GM12873 (cell line): ENCODE data around the gene CTPS2.

Experiments used
- TF ChIP-seq, protein P1 (sequence below): IDR thresholded peaks from 2 replicates; pipeline ENCODE4 v1.5.1; 2012; ENCODE audit warnings: low read depth, mild to moderate bottlenecking, moderate library complexity, low read length, control low read depth; ENCODE audit not compliant: insufficient read depth; ENCODE audit errors: missing control alignments

Gene CTPS2

DNA sequence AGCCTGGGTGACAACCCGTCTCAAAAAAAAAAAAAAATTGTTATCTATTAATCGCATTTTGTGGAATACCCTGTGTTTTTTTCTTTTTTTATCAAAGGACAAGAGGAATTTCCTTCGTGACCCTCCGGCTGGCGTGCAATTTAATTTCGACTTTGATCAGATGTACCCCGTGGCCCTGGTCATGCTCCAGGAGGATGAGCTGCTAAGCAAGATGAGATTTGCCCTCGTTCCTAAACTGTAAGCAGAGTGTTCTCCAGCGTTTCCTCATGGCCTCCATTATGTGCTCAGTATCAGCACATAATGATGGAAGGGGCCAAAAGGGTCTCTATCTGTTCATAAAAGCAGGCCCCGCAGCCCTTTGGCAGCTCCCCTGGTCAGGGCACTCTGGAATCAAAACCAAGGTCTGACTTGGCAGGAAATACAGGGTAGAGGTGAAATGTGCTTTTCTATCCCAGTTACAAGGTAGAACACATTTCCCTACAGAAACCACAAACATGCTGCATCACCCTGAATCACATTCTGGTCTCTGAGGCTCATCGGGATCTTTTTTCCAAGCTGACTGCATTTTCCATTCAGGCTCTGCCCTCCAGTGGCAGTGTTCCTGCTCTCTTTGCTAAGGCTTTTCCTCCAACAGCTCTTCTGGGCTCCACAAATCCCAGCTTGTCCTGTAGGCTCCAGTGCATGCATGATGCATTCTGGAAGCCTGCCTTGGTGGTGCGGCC is 31.3 kb upstream of the CTPS2 start:
- TF ChIP-seq, protein P1, sequence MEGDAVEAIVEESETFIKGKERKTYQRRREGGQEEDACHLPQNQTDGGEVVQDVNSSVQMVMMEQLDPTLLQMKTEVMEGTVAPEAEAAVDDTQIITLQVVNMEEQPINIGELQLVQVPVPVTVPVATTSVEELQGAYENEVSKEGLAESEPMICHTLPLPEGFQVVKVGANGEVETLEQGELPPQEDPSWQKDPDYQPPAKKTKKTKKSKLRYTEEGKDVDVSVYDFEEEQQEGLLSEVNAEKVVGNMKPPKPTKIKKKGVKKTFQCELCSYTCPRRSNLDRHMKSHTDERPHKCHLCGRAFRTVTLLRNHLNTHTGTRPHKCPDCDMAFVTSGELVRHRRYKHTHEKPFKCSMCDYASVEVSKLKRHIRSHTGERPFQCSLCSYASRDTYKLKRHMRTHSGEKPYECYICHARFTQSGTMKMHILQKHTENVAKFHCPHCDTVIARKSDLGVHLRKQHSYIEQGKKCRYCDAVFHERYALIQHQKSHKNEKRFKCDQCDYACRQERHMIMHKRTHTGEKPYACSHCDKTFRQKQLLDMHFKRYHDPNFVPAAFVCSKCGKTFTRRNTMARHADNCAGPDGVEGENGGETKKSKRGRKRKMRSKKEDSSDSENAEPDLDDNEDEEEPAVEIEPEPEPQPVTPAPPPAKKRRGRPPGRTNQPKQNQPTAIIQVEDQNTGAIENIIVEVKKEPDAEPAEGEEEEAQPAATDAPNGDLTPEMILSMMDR, result no peak

DNA sequence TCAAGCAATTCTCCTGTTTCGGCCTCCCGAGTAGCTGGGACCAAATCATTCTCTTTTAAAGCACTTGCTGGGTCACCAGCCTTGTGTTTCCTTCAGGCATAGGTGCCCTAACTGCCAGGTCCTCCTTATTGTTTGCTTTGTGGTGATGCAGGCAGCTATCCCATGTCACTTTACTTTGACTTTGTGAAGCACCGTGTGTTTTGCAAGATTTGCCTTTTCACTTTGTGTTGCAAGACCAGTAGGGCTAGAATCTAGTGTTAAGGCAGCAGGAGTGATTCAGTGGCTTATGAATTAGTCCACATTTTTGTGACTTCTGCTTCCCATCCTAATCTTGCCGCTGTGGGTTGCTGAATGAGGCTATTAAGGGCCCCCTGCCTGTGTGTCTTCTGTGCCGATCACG is 27.1 kb upstream of the CTPS2 start:
- TF ChIP-seq, protein P1, result no peak

DNA sequence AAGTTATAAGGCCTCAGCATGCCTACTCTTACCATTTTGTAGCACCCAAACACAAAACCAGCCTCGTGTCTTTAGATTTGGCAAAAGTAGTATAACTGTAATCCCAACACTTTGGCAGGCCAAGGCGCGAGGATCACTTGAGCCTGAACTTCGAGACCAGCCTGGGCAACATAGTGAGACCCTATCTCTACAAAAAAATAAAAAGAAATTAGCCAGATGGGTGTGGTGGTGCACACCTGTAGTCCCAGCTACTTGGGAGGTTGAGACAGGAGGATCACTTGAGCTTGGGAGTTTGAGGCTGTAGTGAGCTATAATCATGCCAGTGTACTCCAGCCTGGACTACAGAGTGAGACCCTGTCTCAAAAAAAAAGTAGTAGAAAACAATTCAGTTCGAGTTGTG is 24.6 kb upstream of the CTPS2 start:
- TF ChIP-seq, protein P1, result no peak

DNA sequence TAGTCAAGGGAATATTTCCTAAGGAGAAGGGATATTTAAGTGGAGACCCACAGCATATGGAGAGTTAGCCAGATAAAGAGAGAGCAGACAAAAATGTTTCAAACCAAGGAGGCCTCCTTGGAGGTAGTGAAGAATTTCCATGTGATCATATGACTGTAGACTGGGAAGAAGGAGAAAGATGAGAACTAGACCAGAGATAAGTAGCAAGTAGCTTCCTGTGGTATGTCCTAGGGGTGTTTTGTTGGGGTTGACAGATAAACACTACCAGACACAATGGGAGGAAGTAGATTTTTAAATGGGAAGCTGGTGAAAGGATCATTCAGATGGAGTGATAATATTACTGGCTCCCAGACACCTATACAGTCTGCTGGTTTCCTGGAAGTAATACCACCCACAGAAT is 20.5 kb upstream of the CTPS2 start:
- TF ChIP-seq, protein P1, result no peak

DNA sequence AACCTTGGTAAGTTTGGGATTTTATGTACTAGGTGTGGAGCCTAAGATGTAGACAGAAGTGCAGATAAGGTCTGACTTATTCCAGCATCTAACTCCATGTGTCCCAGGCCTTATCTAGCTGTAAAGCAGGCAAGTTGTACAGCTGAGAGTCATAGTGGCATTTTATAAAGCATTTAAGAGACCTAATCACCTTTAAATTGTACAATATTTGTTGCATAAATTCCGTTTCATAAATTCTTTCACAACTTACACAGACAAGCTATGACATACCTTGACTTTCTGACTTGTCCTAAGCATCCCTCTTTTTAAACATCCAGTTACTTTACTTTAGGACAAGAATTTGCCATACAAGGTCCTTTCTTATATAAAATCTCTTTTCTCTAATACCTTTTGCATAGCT is 18.0 kb upstream of the CTPS2 start:
- TF ChIP-seq, protein P1, result no peak

DNA sequence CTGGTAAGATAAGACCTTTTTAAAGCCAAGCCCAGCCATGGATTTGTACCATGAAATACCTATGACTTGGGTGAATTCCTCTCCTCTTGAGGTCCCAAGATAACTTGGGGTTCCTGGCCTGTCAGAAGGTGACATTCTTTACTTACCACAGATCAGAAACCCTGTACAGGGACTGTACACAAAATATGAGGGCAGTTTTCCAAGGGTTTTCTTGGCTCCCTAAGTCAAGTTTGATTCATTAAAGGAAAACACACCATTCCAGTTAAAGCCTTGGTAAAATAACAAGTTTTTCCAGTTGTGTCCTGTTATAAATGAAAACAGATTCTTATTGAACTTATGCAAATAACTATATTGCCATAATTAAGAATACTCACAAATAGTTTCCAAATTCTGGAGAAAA is 15.2 kb upstream of the CTPS2 start:
- TF ChIP-seq, protein P1, result no peak

DNA sequence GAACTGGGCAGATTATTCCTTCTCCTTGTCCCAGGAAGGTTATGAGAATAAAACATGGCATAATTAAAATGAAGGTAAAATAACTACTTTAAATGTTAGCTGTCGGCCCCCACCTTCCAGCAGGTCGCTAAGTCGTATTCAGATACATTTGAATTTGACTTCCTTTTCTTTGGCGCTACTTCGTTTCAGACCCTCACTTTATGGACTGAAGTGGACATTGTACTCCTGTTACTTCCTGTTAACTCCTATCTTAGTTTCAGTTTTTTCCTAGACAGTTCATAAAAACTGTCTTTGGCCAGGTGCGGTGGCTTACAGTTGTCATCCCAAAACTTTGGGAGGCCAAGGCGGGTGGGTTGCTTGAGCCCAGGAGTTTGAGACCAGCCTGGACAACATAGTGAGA is 12.6 kb upstream of the CTPS2 start:
- TF ChIP-seq, protein P1, result no peak
